Kidney (tissue), 14 donors: ENCODE measurements around the gene HOXB6. TPM values are rescaled to one million over a fixed set of nuclear protein-coding genes. Genes with fewer than 3 reads are reported as not detected.

Source experiments
- DNase-seq, 5 donors: peaks; one replicate each; pipeline ENCODE4 v3.0.0-alpha.2; 2013 to 2020
- FAIRE-seq: peaks from 2 replicates; lab custom pipeline; 2012; peaks lifted over from hg19 to GRCh38; lab: Jason Lieb, UNC
- H3K27ac ChIP-seq, 2 donors: one replicate each; pipeline ENCODE4 v1.7.0; 2013; ENCODE audit warnings: low read depth in 2 of 2, low read length in 2 of 2, inconsistent platforms in 1 of 2
- H3K27me3 ChIP-seq: one replicate; pipeline ENCODE4 v1.7.1; 2013; ENCODE audit warnings: low read length, inconsistent platforms; ENCODE audit not compliant: control insufficient read depth, insufficient read depth
- H3K36me3 ChIP-seq, 3 donors: one replicate each; pipeline versions ENCODE4 v1.7.0 to v1.7.1; 2013; ENCODE audit warnings: low read length in 3 of 3, control low read depth in 1 of 3, inconsistent platforms in 1 of 3; ENCODE audit not compliant: insufficient read depth in 3 of 3, control insufficient read depth in 2 of 3
- H3K4me1 ChIP-seq, 3 donors: one replicate each; pipeline versions ENCODE4 v1.7.0 to v1.7.1; 2013; ENCODE audit warnings: low read length in 3 of 3, inconsistent platforms in 1 of 3, low read depth in 1 of 3; ENCODE audit not compliant: control insufficient read depth in 2 of 3, insufficient read depth in 2 of 3
- H3K4me3 ChIP-seq, 3 donors: one replicate each; pipeline versions ENCODE4 v1.7.0 to v1.8.1; 2013; ENCODE audit warnings: low read length in 3 of 3, control low read depth in 1 of 3, inconsistent platforms in 1 of 3
- H3K9ac ChIP-seq, 3 donors: one replicate each; pipeline versions ENCODE4 v1.7.0 to v1.7.1; 2013; ENCODE audit warnings: low read length in 3 of 3, control low read depth in 1 of 3, inconsistent platforms in 1 of 3
- H3K9me3 ChIP-seq, 3 donors: one replicate each; pipeline versions ENCODE4 v1.7.0 to v1.7.1; 2013; ENCODE audit warnings: low read length in 3 of 3, control low read depth in 1 of 3, inconsistent platforms in 1 of 3; ENCODE audit not compliant: control insufficient read depth in 2 of 3, insufficient read depth in 1 of 3
- CTCF ChIP-seq: IDR thresholded peaks from 3 replicates; pipeline ENCODE4 v1.5.1; 2012; ENCODE audit warnings: mild to moderate bottlenecking, moderate library complexity, borderline replicate concordance; ENCODE audit not compliant: insufficient read depth; ENCODE audit errors: extremely low read depth
- intact Hi-C: fragments of 100-400 bp; cut with DNase I; formaldehyde crosslinking; loops from one replicate; pipeline ENCODE4 v1.11.1; 2022
- polyA plus RNA-seq: library from polyadenylated mRNA; stranded (reverse); fragments of 350-450 nt; fragmentation: Illumina TruSeq; extraction: RNeasy Lipid Tissue Mini Kit (QIAGEN cat#74804); gene quantifications from one replicate; pipeline ENCODE4 v1.2.3, GENCODE V29; 2014; ENCODE audit warnings: low read depth, low replicate concordance; ENCODE audit not compliant: insufficient read depth
- total RNA-seq: library from RNA; stranded (reverse); fragmentation: NEBNext Ultra II Directional; extraction: Animal tissue kit (Norgen Biotek cat#: 25700); gene quantifications from one replicate; pipeline ENCODE4 v1.2.1, GENCODE V29; 2021
- donor health status: control.
- donor health status: control.
- donor health status: control.
- donor health status: control.
- donor health status: control.
- donor health status: DM: yes; HTN: yes; CAD: no.
- donor health status: Normal renal cell carcinoma (clear cell type).

Gene HOXB6
- total and polyA plus RNA-seq, 2 donors from 2014 or later: 44.0 to 90.2 TPM

GRCh38 chr17:48553190-48553547 is 51.6 kb downstream of the HOXB6 start:
- H3K4me3 ChIP-seq: peak overlapping the region in 2 of 3 donors; percentile 5 to 11

GRCh38 chr17:48552466-48553189 is 52.2 kb downstream of the HOXB6 start:
- Histone ChIP-seq H3K27me3 (no peaks in the 10 kb centered on the region), H3K4me3 (peak overlapping the region; percentile 5 to 25 (median 11)), H3K36me3 (peaks cover 0 to 3% (median 2%) of the 10 kb centered on the region in 3 donors), H3K4me1 (peaks cover 12 to 25% (median 16%) of the 10 kb centered on the region in 3 donors), H3K27ac (peak overlapping the region; percentile 84 to 85), H3K9ac (peak overlapping the region in 2 of 3 donors; percentile 26 to 57), H3K9me3 (no peaks in the 10 kb centered on the region)
- intact Hi-C loops: no loop called here
- DNase-seq (peak in 4 of 5 donors; percentile 82 to 91 (median 88)), FAIRE-seq (no peak)
- no peak for TF ChIP-seq CTCF

More at GRCh38 chr17:48553190-48553547, 51.6 kb downstream of the HOXB6 start:
- TF ChIP-seq CTCF: no peak
- FAIRE-seq (no peak), DNase-seq (no peak)
- Histone ChIP-seq H3K9me3 (no peaks in the 10 kb centered on the region), H3K27ac (peak overlapping the region; percentile 59 to 65), H3K36me3 (peaks cover 0 to 3% (median 2%) of the 10 kb centered on the region in 3 donors), H3K9ac (peak overlapping the region in 2 of 3 donors; percentile 26 to 57), H3K27me3 (no peaks in the 10 kb centered on the region), H3K4me1 (peaks cover 12 to 25% (median 12%) of the 10 kb centered on the region in 3 donors)
- intact Hi-C loops: no loop called here

- intact Hi-C loops: no loop called here
- no peak for FAIRE-seq
- Histone ChIP-seq H3K4me1 (peaks cover 7 to 24% (median 20%) of the 10 kb centered on the region in 3 donors), H3K27me3 (no peaks in the 10 kb centered on the region), H3K27ac (peak overlapping the region; percentile 84 to 85), H3K9me3 (no peaks in the 10 kb centered on the region), H3K4me3 (peak overlapping the region in 1 of 3 donors; percentile 27), H3K9ac (peak overlapping the region in 2 of 3 donors; percentile 17 to 48), H3K36me3 (peaks cover 0 to 3% (median 2%) of the 10 kb centered on the region in 3 donors)
- peak in 1 of 5 donors; percentile 38 for DNase-seq
- TF ChIP-seq CTCF: no peak
Measured at GRCh38 chr17:48551596-48552465, 53.0 kb downstream of the HOXB6 start.
